ENCODE results near the gene ENOX2.

The ENOX2 gene

DNA sequence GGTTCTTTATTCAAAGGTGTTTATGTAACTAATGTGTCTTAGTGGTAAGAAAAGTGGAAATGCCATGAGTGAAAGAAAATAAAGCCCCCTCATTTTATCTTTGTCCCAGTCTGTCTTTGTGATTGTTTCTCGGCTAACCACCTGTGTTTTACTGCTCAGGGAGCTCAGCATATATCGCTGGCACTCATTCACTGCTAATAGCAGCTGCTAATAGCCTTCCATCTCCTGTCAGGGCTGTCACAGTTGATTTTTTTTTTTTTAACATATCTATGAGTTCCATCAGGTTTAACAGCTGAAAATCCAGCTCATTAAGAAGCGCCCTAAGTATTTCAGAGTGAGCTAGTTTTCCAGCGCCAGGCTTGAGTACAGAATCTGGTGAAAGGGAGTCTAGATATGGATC lies 295.6 kb downstream of the ENOX2 start:
- no peak for FAIRE-seq

DNA sequence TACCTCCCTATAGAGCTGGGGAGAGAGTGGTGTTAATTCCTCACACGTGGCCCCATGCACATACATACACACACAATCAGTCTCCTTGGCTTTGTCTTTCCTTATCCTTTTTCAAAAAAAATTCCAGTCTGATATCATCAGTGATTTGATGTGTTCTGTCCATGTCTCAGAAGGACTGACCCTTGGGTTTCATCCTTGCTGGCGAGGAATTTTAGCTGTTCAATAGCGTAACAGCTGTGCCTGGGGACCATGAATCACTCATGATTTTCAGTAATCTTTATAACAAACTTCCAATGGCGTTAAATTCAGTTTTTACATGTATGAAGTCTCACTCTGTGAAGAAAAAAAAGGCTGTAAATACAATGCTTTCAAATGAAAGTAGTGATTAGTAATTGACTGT lies 296.6 kb downstream of the ENOX2 start:
- FAIRE-seq, result no peak

DNA sequence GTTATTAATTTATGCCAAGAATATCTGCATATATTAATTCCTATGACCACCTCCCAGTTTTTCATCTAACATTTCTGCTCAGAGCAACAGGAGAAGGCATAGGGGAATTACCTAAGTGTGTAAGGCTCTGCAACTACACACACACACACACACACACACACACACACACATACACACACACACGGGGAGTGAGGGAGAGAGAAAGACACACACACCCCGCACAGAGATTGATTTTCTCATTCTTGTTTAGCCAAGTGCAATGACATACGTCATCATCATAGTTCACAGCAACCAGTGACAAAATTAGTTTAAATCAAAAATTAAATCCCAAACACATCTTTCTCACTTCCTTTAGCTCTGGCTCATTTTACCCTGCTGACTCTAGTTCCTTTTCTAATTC lies 298.1 kb downstream of the ENOX2 start:
- FAIRE-seq, result no peak

DNA sequence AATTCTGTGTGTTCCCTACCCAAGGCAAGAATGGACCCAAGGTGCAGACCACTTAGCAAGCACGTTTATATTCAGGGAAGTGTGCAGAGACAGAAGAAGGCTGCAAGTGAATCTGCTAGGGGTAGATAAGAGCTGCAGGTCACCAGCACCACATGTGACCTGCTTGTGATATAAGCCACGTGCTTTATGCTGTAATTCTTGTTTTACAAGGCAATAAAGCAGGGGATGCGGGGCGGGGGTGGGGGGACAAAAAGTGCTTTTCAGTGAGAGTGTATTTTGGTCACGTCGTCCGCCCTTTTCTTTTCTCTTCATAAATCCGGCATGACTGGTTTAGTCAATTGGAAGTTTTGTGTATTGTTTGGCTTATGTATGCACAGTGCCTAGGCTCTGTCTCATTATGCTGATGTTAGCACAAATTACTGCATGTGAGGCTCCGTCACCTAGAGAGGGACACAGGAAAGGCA lies 308.5 kb downstream of the ENOX2 start:
- FAIRE-seq, result no peak

DNA sequence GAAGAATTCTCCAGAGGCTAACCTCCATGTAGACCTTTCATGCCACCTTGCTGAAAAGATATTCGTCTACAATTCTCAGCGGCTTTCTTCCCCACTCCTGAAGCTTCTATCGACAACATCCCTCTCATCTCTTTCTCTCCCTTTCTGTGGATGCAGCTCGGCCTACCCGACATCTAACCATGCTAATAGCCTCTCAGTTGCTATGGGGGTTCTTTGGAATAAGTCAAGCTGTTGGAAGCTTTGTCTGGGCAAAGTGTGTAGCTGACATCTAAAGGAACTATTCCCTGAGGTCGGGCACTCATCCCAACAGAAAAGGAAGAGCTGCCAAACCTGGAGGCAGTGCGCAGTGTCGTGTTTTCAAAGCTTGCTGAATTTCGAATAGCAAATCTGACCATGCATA lies 309.1 kb downstream of the ENOX2 start:
- no peak for FAIRE-seq

DNA sequence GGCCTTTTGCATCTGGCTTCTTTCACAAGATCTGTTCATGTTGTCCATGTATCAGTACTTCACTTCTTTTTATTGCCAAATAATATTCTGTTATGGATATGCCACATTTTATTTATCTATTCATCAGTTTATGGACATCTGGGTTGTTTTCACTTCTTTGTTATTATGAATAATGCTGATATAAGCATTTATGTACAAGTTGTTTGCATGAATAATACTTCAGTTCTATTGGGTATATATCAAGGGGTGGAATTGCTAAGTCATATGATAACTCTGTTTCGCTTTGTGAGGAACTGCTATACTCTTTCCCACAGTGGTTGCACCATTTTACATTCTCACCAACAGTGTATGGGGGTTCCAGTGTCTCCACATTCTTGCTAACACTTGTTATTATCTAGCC lies 310.8 kb downstream of the ENOX2 start:
- no peak for FAIRE-seq

DNA sequence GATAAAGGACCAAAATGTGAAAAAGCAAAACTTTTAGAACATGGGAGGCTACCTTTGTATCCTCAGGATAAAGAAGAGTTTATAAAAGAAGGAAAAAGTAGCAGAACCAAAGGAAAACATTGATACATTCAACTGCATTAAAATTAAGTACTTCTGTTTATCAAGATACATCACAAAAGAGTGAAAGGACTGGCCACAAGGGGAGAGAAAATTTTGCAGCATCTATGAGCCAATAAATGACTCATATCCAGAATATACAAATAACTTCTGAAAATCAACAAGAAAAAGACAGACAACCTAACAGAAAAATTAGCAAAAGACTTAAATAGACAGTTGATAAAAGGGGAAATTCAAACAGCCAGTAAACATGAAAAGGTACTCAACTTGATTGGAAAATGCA lies 324.1 kb downstream of the ENOX2 start:
- FAIRE-seq, result no peak

DNA sequence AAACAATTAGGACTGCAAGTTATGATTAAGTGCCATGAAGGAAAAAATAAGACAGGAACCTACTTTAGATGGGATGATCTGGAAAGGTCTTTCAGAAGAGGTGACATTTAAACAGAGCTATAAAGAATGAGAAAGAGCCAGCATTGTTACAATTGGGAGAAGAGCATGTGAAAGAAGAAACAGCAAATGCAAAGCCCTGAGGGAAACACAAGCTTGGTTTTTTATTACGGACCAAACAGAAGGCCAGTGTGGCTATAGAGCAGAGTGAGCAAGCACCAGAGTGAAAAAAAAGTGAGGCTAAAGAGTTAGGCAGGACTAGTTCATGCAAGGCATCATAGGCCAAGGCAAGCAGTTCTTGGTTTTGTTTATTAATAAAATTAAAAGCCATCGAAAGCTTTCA lies 325.6 kb downstream of the ENOX2 start:
- no peak for FAIRE-seq

DNA sequence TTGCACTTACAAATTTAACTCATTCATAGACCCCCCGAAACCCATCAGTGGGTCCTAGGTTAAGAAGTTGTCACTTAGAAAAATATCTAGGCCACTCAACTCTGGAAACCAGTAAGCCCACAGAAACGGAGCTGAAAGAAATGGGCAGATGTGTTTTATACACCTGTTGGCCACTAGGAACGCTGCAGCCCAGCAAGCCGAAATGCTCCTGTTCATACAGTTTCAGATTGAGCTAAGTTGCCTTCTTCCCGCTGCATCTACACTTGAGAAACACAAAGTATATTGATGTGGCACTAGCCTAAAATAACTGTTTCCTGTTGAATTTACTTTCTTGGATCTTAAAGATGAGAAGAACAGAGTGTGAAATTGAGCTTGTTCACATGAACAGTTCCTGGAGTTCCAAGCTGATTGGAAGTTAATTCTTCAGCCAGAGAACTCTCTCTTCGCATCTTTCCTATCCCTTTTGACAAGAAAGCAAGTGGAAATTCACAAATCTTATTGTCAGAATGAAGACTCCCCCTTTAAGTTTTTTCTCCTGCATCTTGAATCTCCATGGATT lies 327.1 kb downstream of the ENOX2 start:
- no peak for FAIRE-seq

All from TTC549 (cell line).